IPS DF 6.9 (cell line): Measurements from ENCODE around the gene MBD3L4.

Source experiments
- DNase-seq: peaks from one replicate; pipeline ENCODE4 v3.0.0-alpha.2; 2013; ENCODE audit warnings: low read depth, low spot score
- H3K27ac ChIP-seq: one replicate; pipeline ENCODE4 v1.5.1; 2013; ENCODE audit warnings: low read length, control low read depth
- H3K27me3 ChIP-seq: 2 replicates; pipeline ENCODE4 v1.6.1; 2013; ENCODE audit warnings: mild to moderate bottlenecking, low read length; ENCODE audit not compliant: control insufficient read depth, insufficient read depth
- H3K36me3 ChIP-seq: 2 replicates; pipeline ENCODE4 v1.6.1; 2013; ENCODE audit warnings: low read length; ENCODE audit not compliant: control insufficient read depth, insufficient read depth
- H3K4me1 ChIP-seq: 2 replicates; pipeline ENCODE4 v1.6.1; 2013; ENCODE audit warnings: low read length; ENCODE audit not compliant: control insufficient read depth, insufficient read depth
- H3K4me3 ChIP-seq: 2 replicates; pipeline ENCODE4 v1.5.1; 2013; ENCODE audit warnings: mild to moderate bottlenecking, low read length
- H3K9me3 ChIP-seq: 2 replicates; pipeline ENCODE4 v1.6.1; 2013; ENCODE audit warnings: low read length, inconsistent platforms; ENCODE audit not compliant: control insufficient read depth, insufficient read depth
- WGBS: extraction: QIAGEN DNeasy Blood & Tissue Kit; methylation state at CpG from one replicate; pipeline ENCODE4 v1.1.7; 2013; ENCODE audit warnings: mixed read lengths, missing lambda C conversion rate; ENCODE audit not compliant: insufficient read length, insufficient coverage; 5-methylcytosine and 5-hydroxymethylcytosine counted together

Gene MBD3L4

DNA sequence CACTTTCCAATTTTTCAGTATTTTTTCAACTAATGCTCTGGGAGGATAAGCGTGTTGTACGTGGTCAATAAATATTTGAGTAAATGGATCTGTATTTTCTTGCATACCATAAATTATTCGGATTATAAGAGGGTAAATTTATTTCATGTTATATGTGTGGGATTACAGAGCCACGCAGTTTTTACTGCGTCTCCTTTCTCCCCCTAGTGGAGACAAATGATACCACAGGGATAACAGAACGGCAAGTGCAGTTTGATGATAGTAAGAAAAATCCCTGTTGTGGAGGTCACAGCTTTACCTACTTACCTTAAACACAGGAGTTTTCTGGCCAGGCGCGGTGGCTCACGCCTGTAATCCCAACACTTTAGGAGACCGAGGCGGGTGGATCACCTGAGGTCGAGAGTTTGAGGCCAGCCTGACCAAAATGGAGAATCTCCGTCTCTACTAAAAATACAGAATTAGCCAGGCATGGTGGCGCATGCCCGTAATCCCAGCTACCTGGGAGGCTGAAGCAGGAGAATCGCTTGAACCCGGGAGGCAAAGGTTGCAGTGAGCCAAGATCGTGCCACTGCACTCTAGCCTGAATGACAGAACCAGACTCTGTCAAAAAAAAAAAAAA lies 35.6 kb downstream of the MBD3L4 start:
- Histone ChIP-seq H3K9me3 (peaks cover 8% of the 10 kb centered on the region), H3K36me3 (no peaks in the 10 kb centered on the region), H3K4me3 (no peak overlapping the region), H3K27me3 (no peaks in the 10 kb centered on the region), H3K4me1 (no peaks in the 10 kb centered on the region), H3K27ac (no peak overlapping the region)
- WGBS, result 100% methylated on average over 2 of the region's 18 CpGs
- no peak for DNase-seq

GRCh38 chr19:7000816-7001215 lies 39.2 kb downstream of the MBD3L4 start:
- no peaks in the 10 kb centered on the region for H3K4me1 ChIP-seq
- no peak overlapping the region for H3K4me3 ChIP-seq
- no peaks in the 10 kb centered on the region for H3K36me3 ChIP-seq
- peaks cover 9% of the 10 kb centered on the region for H3K9me3 ChIP-seq
- no peak for DNase-seq
- no peaks in the 10 kb centered on the region for H3K27me3 ChIP-seq
- no peak overlapping the region for H3K27ac ChIP-seq
- no CpG with 5 or more reads among the region's 1 CpG for WGBS

DNA sequence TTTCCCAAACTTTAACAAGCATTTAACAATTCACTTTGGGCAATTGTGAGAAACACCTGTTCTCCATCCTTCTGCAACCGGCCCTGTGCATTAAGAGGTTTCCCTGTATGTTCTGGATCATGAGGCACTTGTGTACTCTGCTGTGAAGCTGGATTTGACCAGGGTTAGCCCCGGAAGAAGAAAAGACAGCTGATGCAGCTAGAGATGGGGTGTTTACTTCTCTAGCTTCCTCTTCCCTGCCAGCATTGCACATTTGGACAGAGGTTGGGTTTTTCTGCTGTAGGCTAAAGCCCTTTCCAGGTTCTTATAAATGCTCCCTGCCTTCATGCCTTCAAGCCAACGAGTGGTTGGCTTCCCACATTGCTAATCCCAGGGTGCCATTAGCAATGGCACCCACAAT lies 39.6 kb downstream of the MBD3L4 start:
- Histone ChIP-seq H3K36me3 (no peaks in the 10 kb centered on the region), H3K27ac (no peak overlapping the region), H3K4me1 (no peaks in the 10 kb centered on the region), H3K27me3 (no peaks in the 10 kb centered on the region), H3K9me3 (peaks cover 10% of the 10 kb centered on the region), H3K4me3 (no peak overlapping the region)
- no CpG with 5 or more reads among the region's 3 CpGs for whole genome bisulfite sequencing
- no peak for DNase-seq

GRCh38 chr19:6999933-7000332 lies 40.0 kb downstream of the MBD3L4 start:
- DNase-seq, result no peak
- Histone ChIP-seq H3K4me3 (no peak overlapping the region), H3K4me1 (no peaks in the 10 kb centered on the region), H3K27ac (no peak overlapping the region), H3K27me3 (no peaks in the 10 kb centered on the region), H3K9me3 (peaks cover 11% of the 10 kb centered on the region), H3K36me3 (no peaks in the 10 kb centered on the region)
- no CpG with 5 or more reads among the region's 7 CpGs for WGBS

- no peak for DNase-seq
- Histone ChIP-seq H3K27me3 (no peaks in the 10 kb centered on the region), H3K4me3 (no peak overlapping the region), H3K9me3 (peaks cover 11% of the 10 kb centered on the region), H3K4me1 (no peaks in the 10 kb centered on the region), H3K36me3 (no peaks in the 10 kb centered on the region), H3K27ac (no peak overlapping the region)
- WGBS, result no CpG with 5 or more reads among the region's 15 CpGs
Observed at GRCh38 chr19:6997679-6998445, 42.1 kb downstream of the MBD3L4 start.

- Histone ChIP-seq H3K4me1 (no peaks in the 10 kb centered on the region), H3K27me3 (no peaks in the 10 kb centered on the region), H3K9me3 (peaks cover 11% of the 10 kb centered on the region), H3K4me3 (no peak overlapping the region), H3K27ac (no peak overlapping the region), H3K36me3 (no peaks in the 10 kb centered on the region)
- DNase-seq, result no peak
- WGBS, result no CpG with 5 or more reads among the region's 4 CpGs
Observed at GRCh38 chr19:6996810-6997209, 43.2 kb downstream of the MBD3L4 start.

DNA sequence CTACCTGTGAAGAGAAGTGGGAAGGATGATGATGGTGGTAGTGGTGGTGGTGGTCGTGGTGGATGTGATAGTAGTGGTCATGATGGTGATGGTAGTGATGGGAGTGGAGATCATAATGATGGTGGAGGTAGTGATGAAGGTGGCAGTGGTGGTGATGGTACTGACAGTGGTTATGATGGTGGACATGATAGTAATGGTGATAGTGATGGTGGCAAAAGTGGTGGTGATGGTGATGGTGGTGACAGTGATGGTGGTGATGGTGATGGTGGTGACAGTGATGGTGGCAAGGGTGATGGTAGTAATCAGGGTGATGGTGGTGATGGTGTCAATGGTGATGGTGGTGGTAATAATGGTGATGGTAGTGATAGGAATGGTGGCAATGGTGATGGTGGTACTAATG lies 44.9 kb downstream of the MBD3L4 start:
- Histone ChIP-seq H3K4me1 (no peaks in the 10 kb centered on the region), H3K27me3 (no peaks in the 10 kb centered on the region), H3K9me3 (peaks cover 12% of the 10 kb centered on the region), H3K27ac (no peak overlapping the region), H3K36me3 (no peaks in the 10 kb centered on the region), H3K4me3 (no peak overlapping the region)
- DNase-seq, result no peak
- no CpG with 5 or more reads among the region's 1 CpG for WGBS

DNA sequence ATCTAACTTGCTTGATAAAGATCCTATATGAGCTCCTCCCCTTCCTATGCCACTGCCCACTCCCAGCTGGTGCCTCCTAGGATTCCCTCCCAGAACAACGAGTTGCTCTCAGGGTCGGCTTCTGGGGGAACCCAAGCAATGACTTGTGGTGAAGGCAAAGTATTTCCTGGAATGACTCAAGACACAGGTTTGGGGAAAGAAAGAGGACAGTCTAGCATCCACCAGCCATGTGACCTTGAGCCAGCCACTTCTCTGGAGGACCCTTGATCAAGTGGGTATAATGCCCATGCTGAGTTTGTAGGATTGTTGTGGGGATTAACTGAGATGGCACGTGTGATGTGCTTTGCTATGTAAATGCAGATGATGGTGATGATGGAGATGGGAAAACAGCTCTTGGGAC lies 51.7 kb downstream of the MBD3L4 start:
- H3K36me3 ChIP-seq, result no peaks in the 10 kb centered on the region
- no peak overlapping the region for H3K27ac ChIP-seq
- DNase-seq, result no peak
- H3K27me3 ChIP-seq, result no peaks in the 10 kb centered on the region
- H3K4me3 ChIP-seq, result no peak overlapping the region
- no CpG with 5 or more reads among the region's 3 CpGs for WGBS
- H3K4me1 ChIP-seq, result no peaks in the 10 kb centered on the region
- peaks cover 5% of the 10 kb centered on the region for H3K9me3 ChIP-seq

DNA sequence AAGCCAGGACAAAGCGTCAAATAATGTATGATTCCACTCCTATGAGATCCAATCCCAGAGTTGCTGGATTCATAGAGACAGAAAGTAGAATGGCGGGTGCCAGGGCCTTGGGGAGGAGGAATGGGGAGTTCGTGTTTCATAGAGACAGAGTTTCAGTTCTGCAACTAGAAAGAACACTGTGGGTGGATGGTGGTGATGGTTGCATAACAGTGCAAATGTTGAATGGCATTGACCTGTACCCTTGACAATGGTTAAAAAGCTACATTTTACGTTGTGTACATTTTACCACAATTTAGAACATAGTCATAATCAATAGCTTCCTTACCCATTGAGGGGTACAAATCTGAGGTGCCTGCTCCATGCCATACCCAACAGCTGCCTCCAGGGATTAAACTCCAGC lies 52.1 kb downstream of the MBD3L4 start:
- Histone ChIP-seq H3K27ac (no peak overlapping the region), H3K4me1 (no peaks in the 10 kb centered on the region), H3K4me3 (no peak overlapping the region), H3K36me3 (no peaks in the 10 kb centered on the region), H3K9me3 (peaks cover 5% of the 10 kb centered on the region), H3K27me3 (no peaks in the 10 kb centered on the region)
- no peak for DNase-seq
- WGBS, result no CpG with 5 or more reads among the region's 4 CpGs
